GM06990 (cell line): ENCODE data around the gene PRR20G.
"Not testable (repeated sequence)": the region's sequence is repeated elsewhere in the genome, so short reads cannot be mapped to it uniquely, and the experiment has no call there.

ENCODE experiments used
- DNase-seq: peaks from one replicate; pipeline ENCODE4 v3.0.0-alpha.2; 2011; ENCODE audit not compliant: insufficient read length; ENCODE audit errors: extremely low read depth
- H3K27me3 ChIP-seq: replicated peaks from 2 replicates; pipeline ENCODE4 v1.6.0; 2011; ENCODE audit warnings: low read length; ENCODE audit not compliant: control insufficient read depth, insufficient read depth
- H3K36me3 ChIP-seq: 2 replicates; pipeline ENCODE4 v1.5.1; 2011; ENCODE audit warnings: low read length; ENCODE audit not compliant: control insufficient read depth, insufficient read depth
- H3K4me3 ChIP-seq: replicated peaks from 2 replicates; pipeline ENCODE4 v1.5.1; 2011; ENCODE audit warnings: low read depth, mild to moderate bottlenecking, control low read depth, low read length
- CTCF ChIP-seq: IDR thresholded peaks from 2 replicates; pipeline ENCODE4 v1.5.1; 2011; ENCODE audit warnings: low read length, control low read depth, mild to moderate bottlenecking, inconsistent platforms; ENCODE audit not compliant: insufficient read depth, poor library complexity, severe bottlenecking

The PRR20G gene

GRCh38 chr3:127296959-127297358, 9.1 kb upstream of the PRR20G start:
- TF ChIP-seq CTCF, result no peak
- Histone ChIP-seq H3K4me3 (no peak overlapping the region), H3K27me3 (no peaks in the 10 kb centered on the region; the same call in 1 of the 2 replicates), H3K36me3 (no peaks in the 10 kb centered on the region)
- no peak for DNase-seq

- no peak overlapping the region for H3K4me3 ChIP-seq
- no peaks in the 10 kb centered on the region for H3K36me3 ChIP-seq
- no peaks in the 10 kb centered on the region; the same call in 1 of the 2 replicates for H3K27me3 ChIP-seq
- DNase-seq, result no peak
- TF ChIP-seq CTCF, result no peak
These were observed 8.3 kb upstream of the PRR20G start for GRCh38 chr3:127296166-127296565.

GRCh38 chr3:127293650-127294049, 5.8 kb upstream of the PRR20G start:
- not testable (repeated sequence) for DNase-seq, H3K4me3 ChIP-seq, H3K36me3 ChIP-seq, H3K27me3 ChIP-seq

- TF ChIP-seq CTCF, result no peak
- DNase-seq, result no peak
- no peaks in the 10 kb centered on the region for H3K27me3 ChIP-seq
- H3K36me3 ChIP-seq, result no peaks in the 10 kb centered on the region
- no peak overlapping the region for H3K4me3 ChIP-seq
These were observed 3.8 kb upstream of the PRR20G start for GRCh38 chr3:127291611-127292010.

GRCh38 chr3:127291114-127291513, 3.3 kb upstream of the PRR20G start:
- no peak for TF ChIP-seq CTCF
- H3K27me3 ChIP-seq, result no peaks in the 10 kb centered on the region
- no peak overlapping the region for H3K4me3 ChIP-seq
- H3K36me3 ChIP-seq, result no peaks in the 10 kb centered on the region
- no peak for DNase-seq

- no peaks in the 10 kb centered on the region for H3K27me3 ChIP-seq
- no peaks in the 10 kb centered on the region for H3K36me3 ChIP-seq
- no peak for TF ChIP-seq CTCF
- H3K4me3 ChIP-seq, result no peak overlapping the region
- DNase-seq, result no peak
These were observed 2.1 kb upstream of the PRR20G start for GRCh38 chr3:127289706-127290575.
